CD4-positive, alpha-beta T cell treated with Interferon alpha-2 for 1 hour (primary cell): ENCODE data around the gene ACVR2B.
"Not testable (repeated sequence)": the region's sequence is repeated elsewhere in the genome, so short reads cannot be mapped to it uniquely, and the experiment has no call there.

Source experiments
- DNase-seq, 2 donors: peaks; one replicate each; pipeline ENCODE4 v3.0.0-alpha.2; 2020 to 2022

Gene ACVR2B

DNA sequence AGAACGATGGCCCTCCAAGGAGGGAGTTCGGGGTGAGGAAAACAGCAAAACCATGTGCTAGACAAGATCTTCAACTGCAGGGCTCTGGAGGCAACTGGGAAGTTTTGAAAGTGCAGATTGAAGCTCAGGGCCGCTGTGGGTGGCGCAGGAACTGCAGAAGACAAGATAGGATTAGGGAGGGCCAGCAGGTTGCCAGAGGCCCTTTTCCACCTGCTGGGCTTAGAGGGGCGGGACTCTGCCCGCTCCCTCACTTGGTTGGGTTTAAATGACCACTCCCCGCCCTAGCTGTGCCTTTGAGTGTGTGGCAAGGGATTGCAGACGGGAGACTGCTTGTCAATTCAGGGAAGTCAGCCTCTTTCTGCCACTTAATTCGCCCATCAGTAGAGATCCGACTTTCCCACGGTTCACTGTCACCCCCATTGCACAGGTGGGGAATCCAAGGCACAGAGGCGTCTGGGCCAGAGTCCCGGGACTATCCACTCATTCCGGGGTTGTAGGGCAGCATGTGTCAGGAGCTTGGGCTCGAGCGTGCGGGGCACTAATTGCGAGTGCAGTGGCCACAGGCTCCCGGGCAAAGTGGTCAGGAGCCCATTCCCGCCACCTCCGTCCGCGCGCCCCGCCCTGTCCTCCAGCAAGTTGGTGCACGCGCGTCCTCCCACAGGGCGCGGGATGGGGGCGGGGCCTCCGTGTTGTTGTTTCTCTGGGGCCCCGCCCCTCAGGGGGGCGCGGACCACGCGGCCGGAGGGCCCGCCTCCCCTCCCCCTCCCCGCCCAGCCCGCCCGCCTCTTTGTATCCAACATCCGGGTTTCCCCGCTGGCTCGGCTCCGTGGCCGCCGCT lies at the start of gene ACVR2B:
TSS of gene ACVR2B (plus strand) at position 816 of the 838 bp plus-strand sequence. CDS start 433 bp downstream, outside the sequence.
- DNase-seq: peak; percentile 64 to 80

DNA sequence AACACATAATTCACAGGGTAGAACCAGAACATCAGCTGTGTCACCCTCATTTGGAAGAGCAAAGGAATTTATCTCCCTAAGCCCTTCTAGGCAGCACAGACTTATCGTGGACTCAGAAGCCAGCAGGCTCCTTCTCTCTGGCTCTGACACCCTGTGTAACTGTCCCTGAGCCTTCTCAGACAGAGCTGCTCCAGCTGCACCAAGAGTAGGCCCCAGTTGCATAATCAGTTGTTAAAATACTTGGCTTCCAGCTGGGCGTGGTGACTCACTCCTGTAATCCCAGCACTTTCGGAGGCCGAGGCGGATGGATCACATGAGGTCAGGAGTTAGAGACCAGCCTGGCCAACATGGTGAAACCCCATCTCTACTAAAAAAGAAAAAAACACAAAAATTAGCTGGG lies 49.4 kb upstream of the ACVR2B start:
- DNase-seq: no peak

DNA sequence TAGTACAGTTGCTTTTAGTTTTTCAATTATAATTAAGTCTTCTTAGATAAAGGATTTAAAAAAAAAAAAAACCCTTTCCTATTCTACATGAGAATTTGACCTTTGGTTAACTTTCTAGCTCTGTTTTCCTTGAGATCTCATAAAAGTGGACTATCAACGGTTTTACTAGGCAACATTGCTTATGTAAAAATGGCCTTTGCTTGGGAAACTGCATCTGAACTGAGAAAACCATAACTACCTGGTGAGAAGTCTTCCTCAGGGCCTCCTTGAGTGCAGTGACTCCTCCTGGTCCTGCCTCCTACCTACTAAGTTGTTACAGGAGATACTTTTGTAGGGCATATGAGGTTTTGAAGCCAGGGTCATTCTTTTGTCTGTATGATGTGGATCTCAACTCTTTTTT lies 42.1 kb upstream of the ACVR2B start:
- DNase-seq: no peak

DNA sequence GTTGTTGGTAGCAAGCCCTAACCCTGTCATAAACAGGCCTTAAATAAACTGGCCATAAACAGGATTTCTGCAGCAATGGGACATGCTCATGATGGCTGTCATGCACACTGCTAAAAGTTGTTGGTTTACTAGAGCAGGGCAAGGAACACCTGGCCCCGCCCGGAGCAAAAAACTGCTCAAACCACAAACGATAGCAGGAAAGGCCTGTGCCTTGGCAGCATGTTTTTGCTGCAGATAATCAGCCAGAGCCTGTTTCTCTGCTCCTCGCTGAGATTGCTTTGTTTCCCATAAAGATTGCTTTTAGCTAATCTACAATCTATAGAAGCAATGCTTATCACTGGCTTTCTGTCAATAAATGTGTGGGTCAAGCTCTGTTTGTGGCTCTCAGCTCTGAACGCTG lies 32.9 kb upstream of the ACVR2B start:
- peak in 1 of 2 donors; percentile 11 for DNase-seq

DNA sequence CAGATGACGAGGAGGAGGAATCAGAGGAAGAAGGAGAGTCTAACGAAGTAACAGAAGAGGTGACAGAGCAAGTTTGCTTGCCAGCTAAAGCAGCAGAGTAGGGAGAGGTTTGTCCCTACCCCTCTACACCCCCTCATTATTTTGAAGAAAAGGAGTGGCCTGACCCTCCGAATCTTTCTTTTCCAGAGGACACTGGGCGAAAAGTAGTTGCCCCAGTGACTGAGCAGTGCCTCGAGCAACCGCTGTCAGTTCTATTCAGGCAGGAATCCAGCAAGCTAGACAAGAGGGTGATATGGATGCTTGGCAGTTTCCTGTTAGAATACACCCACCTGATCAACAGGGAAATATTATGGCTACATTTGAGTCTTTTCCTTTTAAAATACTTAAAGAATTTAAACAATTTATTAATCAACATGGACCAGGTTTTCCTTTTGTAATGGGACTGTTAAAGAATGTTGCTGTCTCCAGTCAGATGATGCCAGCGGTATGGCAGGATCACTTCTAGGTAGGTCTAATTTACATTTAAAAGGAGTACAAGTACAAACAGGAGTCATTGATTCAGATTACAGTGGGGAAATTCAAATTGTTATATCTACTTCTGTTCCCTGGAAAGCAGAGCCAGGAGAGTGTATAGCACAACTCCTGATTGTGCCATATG lies 31.9 kb upstream of the ACVR2B start:
- no peak for DNase-seq

DNA sequence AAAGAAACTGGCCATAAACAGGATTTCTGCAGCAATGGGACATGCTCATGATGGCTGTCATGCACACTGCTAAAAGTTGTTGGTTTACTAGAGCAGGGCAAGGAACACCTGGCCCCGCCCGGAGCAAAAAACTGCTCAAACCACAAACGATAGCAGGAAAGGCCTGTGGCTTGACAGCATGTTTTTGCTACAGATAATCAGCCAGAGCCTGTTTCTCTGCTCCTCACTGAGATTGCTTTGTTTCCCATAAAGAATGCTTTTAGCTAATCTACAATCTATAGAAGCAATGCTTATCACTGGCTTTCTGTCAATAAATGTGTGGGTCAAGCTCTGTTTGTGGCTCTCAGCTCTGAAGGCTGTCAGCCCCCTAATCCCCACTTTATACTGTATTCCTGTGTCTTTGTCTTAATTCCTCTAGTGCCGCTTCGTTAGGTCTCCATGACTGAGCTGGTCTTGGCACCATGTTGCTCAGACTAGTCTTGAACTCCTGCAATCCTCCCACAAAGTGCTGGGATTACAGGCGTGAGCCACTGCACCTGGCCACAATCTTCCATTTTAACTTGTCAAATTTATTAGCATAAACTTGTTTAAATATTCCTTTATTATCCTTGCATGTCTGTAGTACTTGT lies 26.8 kb upstream of the ACVR2B start:
- DNase-seq: peak in 1 of 2 donors; percentile 37

DNA sequence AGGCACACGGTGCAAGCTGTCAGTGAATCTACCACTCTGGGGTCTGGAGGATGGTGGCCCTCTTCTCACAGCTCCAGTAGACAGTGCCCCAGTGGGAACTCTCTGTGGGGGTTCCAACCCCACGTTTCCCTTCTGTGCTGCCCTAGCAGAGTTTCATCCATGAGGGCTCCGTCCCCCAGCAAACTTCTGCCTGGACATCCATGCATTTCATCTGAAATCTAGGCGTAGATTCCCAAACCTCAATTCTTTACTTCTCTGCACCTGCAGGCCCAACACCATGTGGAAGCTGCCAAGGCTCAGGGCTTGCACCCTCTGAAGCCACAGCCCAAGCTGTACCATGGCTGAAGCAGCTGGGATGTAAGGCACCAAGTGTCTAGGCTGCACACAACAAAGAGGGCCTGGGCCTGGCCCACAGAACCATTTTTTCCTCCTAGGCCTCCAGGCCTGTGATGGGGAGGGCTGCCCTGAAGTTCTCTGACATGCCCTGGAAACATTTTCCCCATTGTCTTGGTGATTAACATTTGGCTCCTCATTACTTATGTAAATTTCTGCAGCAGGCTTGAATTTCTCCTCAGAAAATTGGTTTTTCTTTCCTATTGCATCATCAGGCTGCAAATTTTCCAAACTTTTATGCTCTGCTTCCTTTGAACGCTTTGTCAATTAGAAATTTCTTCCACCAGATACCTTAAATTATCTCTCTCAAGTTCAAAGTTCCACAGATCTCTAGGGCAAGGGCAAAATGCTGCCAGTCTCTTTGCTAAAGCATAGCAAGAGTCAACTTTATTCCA lies 20.6 kb upstream of the ACVR2B start:
- DNase-seq: not testable (repeated sequence)

DNA sequence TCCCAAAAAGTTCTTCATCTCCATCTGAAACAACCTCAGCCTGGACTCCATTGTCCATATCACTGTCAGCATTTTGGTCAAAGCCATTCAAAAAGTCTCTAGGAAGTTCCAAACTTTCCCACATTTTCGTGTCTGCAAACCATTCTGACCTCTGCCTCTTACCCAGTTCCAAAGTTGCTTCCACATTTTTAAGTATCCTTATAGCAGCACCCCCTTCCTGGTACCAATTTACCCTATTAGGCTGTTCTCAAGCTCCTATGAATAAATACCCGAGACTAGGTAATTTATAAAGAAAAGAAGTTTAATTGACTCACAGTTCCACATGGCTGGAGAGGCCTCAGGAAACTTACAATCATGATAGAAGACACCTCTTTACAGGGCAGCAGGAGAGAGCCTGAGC lies 20.0 kb upstream of the ACVR2B start:
- DNase-seq: not testable (repeated sequence)

DNA sequence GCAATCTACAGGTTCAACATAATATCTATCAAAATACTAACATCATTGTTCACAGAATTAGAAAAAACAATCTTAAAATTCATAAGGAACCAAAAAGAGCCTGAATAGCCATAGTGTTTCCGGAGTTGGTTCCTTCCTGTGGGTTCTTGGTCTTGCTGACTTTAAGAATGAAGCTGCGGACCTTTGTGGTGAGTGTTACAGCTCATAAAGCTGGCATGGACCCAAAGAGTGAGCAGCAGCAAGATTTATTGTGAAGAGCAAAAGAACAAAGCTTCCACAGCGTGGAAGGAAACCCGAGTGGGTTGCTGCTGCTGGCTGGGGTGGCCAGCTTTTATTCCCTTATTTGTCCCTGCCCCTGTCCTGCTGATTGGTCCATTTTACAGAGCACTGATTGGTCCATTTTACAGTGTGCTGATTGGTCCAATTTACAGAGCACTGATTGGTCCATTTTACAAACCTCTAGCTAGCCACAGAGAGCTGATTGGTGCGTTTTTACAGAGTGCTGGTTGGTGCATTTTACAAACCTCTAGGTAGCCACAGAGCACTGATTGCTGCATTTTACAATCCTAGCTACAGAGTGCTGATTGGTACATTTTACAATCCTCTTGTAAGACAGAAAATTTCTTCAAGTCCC lies 15.1 kb upstream of the ACVR2B start:
- peak; percentile 6 to 45 for DNase-seq

DNA sequence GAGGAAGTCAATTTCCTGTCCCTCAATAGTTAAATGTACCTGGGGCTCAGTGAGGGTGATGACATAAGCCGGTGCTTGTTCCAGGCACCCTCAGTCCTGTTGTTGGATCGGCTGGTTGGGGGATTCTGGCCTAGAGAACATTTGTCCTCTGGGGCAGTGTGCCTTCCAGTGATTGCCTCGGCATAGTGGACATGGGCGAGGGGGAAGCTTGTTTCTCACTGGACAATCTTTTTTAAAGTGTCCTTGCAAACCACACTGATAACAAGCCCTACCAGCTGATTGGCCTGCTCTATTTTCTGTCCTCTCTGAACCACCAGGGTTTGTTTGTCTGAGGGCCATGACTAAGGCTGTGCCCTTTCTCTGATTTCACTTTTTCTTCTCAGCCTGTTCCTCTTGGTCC lies 10.5 kb upstream of the ACVR2B start:
- DNase-seq: not testable (repeated sequence)

DNA sequence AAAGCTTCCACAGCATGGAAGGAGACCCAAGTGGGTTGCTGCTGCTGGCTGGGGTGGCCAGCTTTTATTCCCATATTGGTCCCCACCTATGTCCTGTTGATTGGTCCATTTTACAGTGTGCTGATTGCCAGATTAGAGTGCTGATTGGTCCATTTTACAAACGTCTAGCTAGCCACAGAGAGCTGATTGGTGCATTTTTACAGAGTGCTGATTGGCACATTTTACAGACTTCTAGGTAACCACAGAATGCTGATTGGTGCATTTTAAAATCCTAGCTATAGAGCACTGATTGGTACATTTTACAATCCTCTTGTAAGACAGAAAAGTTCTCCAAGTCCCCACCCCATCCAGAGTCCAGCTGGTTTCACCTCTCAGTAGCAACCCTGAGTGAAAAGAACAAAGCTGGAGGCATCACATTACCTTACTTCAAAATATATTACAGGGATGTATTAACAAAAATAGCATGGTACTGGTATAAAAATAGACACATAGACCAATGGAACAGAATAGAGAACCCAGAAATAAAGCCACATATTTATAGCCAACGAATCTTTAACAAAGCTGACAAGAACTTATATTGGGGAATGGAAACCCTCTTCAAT lies 7.5 kb upstream of the ACVR2B start:
- DNase-seq: no peak

DNA sequence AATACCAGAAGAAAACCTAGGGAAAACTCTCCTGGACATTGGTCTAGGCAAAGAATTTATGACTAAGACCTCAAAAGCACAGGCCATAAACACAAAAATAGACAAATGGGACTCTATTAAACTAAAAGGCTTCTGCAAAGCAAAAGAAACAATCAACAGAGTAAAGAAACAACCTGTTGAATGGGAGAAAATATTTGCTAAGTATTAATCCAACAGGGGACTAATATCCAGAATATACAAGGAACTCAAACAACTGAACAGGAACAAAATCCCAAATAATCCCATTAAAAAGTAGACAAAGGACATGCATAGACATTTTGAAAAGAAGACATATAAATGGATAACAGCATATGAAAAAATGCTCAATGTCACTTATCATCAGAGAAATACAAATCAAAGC lies 6.9 kb upstream of the ACVR2B start:
- DNase-seq: no peak

DNA sequence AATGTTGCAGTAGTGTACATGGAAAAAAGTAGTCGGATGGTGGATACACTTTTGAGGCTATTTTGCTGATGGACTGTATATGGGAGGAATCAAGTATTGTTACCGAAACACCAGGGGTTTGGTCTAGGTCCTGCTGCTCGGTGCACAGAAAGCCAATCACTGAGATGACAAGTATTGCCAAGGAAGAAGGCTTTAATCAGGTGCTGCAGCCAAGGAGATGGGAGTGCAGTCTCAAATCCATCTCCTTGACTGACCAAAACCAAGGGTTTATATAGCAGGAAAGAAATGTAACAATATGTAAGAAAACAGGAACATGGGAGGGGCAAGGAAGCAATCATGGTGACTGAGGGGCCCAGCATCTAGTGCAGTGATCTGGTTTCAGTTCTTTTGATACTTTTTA lies 2.8 kb upstream of the ACVR2B start:
- no peak for DNase-seq

DNA sequence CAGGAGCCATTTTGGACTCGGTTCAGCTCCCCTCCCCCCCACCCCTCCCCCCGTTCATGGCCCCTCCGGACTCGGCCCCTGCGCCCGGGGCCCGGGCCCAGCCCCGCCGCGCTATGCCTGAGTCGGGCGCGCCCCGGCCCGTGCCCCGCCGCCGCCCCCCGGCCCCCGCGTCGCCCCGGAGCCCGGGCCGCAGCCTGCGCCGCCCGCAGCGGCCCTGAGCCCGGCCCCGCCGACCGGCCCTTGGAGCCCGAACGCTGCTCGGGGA lies 155 bp downstream of the ACVR2B start:
- no peak for DNase-seq

DNA sequence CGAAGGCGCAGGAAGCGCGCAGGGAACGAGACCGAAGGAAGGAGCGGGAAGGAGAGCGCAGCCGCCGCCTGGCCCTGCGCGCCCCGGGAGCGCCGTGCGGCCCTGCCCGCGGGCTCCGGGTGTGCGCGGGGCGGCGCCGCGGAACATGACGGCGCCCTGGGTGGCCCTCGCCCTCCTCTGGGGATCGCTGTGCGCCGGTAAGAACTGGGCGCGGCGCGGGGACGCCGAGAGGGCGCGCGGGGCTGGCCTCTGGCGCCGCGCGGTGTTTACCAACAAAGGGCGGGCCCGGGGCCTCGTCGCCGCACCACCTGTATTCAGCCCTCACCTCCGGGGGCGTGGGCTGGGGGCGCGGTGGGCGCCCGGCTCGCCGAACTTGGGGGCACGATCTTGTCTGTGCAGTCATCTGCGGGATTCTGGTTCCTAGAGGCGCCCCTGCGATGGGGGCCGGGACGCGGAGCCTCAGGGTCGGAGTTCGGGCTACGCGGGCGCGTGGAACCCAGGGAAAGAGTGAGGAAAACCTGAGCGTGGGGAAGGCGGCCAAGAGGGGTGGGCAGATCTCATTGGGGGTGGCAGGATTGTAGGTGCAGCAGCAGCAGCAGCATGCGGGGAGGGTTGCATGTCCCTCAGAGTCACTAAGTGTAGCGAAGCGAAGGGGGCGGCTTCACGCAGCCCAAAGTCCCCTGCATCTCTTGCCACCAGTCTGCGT lies 641 bp downstream of the ACVR2B start:
- DNase-seq: peak in 1 of 2 donors; percentile 41

DNA sequence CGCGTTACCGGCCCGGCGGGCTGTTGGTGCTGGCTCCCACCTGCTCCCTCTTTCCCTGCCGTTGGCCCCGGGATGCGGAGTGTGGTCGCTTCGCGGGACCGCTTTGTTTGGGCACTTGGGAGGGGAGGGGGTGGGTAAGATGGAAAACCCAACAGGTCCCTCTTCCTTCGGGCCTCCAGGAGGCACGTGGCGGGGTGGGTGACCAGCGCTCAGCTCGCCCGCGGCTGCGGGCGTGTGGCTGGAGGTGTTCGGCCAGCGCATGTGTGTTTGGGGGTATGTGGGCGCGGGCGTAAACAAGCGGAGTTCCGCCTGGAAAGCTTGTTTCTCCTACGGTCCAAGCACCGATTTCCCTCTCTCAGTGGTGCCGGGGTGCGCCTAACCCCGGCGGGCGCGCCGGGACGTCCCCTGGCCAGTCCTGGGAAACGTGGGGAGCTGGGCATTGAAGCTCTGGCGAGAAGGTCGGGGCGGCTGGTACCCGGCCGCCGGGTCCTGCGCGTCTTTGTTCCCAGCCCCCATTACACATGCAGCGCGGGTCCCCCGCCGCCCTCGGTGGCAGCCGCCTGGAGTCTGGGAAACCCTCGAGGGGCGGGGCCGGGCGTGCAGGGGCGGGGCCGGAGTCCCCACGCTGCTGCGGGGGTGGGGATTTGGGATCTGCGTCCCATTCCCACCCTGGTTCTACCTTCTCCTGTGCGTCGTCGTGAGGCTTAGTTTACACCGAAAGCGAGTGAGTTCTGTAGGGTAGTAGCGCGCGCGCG lies 1.4 kb downstream of the ACVR2B start:
- peak in 1 of 2 donors; percentile 41 for DNase-seq

DNA sequence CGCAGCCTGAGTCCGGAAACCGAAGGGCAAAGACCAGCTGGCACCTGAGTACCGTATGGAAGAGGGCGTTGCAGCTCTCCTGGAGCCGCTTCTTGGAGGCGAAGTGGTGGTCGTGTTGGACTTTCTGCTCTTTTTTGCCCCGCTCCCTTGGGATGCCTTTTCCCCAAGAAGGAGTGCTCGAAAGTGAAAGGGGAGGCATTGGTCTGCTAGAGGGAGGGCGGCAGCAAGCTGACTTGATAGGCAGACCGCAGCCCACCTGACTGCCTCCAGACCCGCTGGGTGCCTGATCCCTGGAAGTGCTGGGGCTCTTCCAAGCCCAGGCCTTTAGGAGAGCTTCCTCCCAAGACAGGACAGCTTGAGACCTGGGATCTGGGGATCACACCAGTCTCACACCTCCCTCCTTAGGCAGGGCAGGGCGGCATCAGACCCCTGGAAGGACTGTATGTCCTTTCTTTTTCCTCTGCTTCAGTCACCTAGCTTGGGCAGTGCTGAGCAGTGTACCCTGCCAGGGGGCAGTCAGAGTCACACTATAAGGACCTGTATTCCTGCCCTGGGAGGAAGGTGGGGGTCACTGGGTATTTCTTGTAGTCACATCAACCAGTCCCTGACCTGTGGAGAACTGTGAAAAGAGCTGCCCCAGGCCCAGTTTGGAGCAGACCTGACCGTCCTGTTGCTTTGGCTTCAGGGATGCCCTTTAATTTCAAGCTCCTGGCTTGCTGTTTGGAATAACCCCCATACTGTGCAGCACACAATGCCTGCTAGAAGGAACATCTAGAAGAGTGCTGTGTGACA lies 2.1 kb downstream of the ACVR2B start:
- no peak for DNase-seq

DNA sequence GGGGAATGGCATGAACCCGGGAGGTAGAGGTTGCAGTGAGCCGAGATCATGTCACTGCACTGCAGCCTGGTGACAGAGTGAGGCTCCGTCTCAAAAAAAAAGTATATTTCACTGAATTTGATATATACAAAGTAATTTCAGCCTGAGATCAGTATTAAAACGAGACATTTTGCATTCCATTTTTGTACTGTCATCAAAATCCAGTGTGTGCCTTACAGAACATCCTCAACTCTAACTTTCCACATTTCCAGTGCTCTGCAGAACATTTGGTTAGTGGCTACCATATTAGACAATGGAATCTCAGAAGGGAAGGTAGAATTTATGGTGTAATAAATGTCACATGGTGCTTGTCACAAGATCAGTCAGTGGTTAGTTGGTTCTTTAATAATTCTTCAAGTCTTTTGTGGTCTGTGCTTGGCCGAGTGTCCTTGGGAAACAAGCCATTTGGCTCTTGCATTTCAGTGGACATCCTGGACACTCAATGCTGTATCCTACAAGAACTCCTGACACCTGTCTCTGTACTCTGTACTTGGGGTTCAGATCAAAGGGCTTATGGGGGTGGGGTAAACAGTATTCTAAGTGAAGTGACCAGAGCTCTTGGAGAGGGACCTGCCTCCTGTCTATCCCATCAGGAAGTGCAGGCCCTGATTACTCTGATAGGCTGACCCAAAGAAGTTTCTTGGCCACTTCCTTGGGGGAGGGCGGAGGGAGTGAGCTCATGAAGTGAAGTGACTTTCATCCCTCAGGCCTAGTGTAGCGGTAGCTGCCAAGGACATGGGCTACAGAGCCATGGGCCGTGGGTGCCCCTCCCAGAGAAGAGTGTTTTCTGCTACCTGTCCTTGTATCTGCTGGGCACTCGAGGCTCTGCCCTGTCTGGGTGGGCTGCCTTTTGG lies 3.7 kb downstream of the ACVR2B start:
- no peak for DNase-seq
